ENCODE results near the gene SYNM.

Gene SYNM

GRCh38 chr15:99121207-99121606, 16.3 kb downstream of the SYNM start:
- no peak overlapping the region for H3K4me3 ChIP-seq (replicated peaks; ENCODE audit: low read depth, low read length)
- no peak for DNase-seq (ENCODE audit: low read depth)
- no peak for TF ChIP-seq CTCF (IDR thresholded peaks at IDR 0.05; ENCODE audit: low read length, missing control alignments)

GRCh38 chr15:99121691-99122410, 17.0 kb downstream of the SYNM start:
- no peak for TF ChIP-seq CTCF (IDR thresholded peaks at IDR 0.05; ENCODE audit: low read length, missing control alignments)
- no peak overlapping the region for H3K4me3 ChIP-seq (replicated peaks; ENCODE audit: low read depth, low read length)
- no peak for DNase-seq (ENCODE audit: low read depth)

- H3K4me3 ChIP-seq (replicated peaks; ENCODE audit: low read depth, low read length), result peak overlapping the region; percentile 43
- no peak for TF ChIP-seq CTCF (IDR thresholded peaks at IDR 0.05; ENCODE audit: low read length, missing control alignments)
- no peak for DNase-seq (ENCODE audit: low read depth)
Measured at GRCh38 chr15:99122831-99123712, 18.2 kb downstream of the SYNM start.

- no peak for TF ChIP-seq CTCF (IDR thresholded peaks at IDR 0.05; ENCODE audit: low read length, missing control alignments)
- DNase-seq (ENCODE audit: low read depth), result peak; percentile 95
- peak overlapping the region; percentile 43 for H3K4me3 ChIP-seq (replicated peaks; ENCODE audit: low read depth, low read length)
Measured at GRCh38 chr15:99123713-99124451, 19.0 kb downstream of the SYNM start.

- TF ChIP-seq CTCF (IDR thresholded peaks at IDR 0.05; ENCODE audit: low read length, missing control alignments), result no peak
- no peak overlapping the region for H3K4me3 ChIP-seq (replicated peaks; ENCODE audit: low read depth, low read length)
- no peak for DNase-seq (ENCODE audit: low read depth)
Measured at GRCh38 chr15:99124641-99125040, 19.8 kb downstream of the SYNM start.

- DNase-seq (ENCODE audit: low read depth), result no peak
- no peak overlapping the region for H3K4me3 ChIP-seq (replicated peaks; ENCODE audit: low read depth, low read length)
- TF ChIP-seq CTCF (IDR thresholded peaks at IDR 0.05; ENCODE audit: low read length, missing control alignments), result no peak
Measured at GRCh38 chr15:99125061-99125891, 20.4 kb downstream of the SYNM start.
